ENCODE results near the gene ANKRD16.
"Not testable (repeated sequence)": the region's sequence is repeated elsewhere in the genome, so short reads cannot be mapped to it uniquely, and the experiment has no call there.

ANKRD16 gene

DNA sequence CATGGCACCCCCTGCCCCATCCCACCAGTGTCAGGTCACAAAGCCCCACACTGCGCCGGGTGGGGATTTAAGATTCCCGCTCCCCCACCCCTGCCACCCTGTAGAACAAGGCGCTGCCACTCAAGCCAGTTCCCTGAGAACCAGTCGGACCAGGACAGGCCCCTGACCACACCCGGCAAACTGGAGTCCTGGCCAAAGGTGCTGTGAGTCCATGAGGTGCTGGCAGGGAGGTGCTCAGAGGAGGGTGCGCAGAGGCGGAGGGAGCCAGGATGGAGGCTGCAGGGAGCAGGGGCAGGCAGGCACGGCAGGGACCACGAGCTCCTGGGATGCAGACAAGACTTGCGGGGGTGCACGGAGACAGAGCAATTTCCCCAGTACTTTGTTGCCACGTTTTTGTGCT, 56.7 kb downstream of the ANKRD16 start:
- no peak for DNase-seq

DNA sequence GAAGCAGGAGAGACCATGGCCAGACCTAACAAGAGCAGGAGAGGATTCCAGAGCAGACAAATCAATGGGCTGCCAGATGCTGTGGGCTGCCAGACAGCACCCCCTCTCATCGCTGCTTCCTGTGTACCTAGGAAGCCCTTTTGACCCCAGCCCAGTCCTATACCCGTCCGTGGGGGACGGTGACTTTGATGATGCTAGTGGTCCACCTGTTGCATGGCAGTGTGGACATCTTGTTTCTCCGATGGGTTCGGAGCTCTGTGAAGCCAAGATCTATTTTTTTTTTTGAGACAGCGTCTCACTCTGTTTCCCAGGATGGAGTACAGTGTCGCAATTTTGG, 58.3 kb downstream of the ANKRD16 start:
- no peak for DNase-seq

GRCh38 chr10:5830629-5831445, 58.9 kb downstream of the ANKRD16 start:
- DNase-seq = no peak

DNA sequence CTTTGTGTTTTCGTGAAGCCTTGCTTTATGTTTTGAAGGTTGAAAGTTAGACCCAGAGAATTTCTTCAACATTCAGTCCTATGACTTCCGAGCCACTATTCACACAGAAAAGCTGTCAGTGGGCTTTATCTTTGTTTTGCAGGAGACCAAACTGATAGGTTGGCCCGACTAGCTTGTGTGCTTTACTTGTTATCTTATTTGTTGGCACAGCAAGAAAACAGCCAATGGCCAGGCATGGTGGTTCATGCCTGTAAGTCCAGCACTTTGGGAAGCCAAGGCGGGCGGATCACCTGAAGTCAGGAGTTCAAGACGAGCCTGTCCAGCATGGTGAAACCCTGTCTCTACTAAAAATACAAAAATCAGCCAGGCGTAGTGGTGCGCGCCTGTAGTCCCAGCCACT, 60.4 kb downstream of the ANKRD16 start:
- no peak for DNase-seq

DNA sequence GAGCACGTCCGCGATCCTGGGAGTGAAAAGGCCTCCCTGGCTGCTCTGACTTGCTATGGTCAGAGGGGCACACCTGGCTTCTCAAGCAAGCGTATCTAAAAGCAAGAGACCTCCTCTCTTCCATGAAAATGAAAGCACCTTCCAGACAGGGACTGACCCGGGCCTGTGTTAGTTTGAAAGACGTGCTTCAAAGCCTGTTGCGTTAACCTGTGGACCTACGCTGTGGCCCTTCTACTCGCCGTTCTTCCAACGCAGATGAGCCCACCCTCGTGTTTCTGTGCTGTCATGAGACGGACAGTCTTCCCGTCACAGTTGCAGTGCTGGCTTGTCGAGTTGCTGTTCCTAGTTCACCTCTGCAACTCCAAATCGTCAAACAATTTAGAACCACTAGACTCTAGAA, 61.0 kb downstream of the ANKRD16 start:
- DNase-seq = no peak

DNA sequence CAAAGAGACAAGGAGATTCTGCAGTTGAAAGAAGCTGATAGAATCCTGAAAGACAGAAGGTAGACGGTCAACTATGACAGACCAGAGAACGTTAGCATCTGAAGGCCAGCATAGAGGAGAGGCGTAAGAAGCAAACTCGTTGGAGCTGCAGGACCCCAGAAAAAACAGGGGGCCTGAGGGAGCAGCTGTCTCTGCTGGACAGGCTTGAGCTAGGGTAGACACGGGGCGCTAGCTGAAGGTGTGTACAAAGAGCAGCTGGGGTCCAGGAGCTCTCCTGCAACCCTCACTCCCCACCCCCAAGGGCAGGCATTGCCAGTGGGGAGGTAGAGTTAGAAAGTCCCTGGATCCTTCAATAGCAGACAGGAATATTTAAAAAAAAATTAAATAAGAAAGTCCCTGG, 61.9 kb downstream of the ANKRD16 start:
- DNase-seq = no peak

DNA sequence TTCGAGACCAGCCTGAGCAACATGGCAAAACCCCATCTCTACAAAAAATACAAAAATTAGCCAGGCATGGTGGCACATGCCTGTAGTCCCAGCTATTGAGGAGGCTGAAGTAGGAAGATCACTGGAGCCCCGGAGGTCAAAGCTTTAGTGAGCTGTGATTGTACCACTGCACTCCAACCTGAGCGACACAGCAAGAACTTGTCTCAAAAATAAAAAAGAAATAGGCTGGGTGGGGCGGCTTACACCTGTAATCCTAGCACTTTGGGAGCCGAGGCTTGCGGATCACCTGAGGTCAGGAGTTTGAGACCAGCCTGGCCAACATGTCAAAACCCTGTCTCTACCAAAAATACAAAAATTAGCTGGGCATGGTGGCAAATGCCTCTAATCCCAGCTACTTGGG, 63.2 kb downstream of the ANKRD16 start:
- DNase-seq = not testable (repeated sequence)

GRCh38 chr10:5818894-5819293, 70.8 kb downstream of the ANKRD16 start:
- DNase-seq = no peak

DNA sequence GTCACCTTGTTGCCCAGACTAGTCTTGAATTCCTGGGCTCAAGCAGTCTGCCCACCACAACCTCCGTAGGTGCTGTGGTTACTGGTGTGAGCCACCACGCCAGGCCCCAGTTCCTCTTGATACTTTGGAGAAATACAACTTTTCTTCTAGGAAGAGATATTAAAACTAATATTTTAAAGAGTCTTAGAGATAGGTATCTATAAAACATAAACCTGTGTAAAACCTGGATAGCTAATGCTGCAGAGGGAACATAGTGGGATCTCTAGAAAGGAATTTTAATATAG, 71.7 kb downstream of the ANKRD16 start:
- DNase-seq = no peak

DNA sequence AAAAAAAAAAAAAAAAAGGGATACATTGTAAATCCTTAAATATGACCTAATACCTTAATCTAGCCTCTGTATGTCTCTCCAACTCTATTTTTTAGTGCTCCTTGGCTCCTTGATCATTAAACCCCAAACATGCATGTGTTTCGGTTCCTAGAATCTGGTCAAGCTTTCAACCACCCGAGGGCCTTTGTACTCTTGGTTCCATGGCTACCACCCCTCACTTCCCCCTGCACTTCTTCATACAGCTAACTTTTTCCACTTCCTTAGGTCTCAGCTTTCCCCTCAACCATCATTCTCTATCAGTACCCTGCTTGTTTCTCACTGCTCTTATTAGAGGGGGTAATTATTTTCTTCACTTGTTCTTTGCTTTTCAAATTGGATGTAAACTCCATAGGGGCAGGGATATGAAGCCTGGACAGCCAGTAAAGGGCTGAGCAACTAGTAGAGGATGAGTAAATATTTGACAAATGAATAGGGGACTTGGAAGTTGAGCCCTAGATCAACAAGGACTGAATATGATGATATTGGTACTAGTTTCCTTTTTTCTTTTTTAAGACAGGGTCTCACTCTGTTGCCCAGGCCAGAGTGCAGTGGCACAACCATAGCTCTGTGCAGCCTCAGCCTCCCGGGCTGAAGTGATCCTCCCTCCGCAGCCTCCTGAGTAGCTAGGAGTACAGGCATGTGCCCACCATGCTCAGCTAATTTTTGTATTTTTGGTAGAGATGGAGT, 72.2 kb downstream of the ANKRD16 start:
- DNase-seq = no peak

GRCh38 chr10:5816170-5816569, 73.5 kb downstream of the ANKRD16 start:
- no peak for DNase-seq

DNA sequence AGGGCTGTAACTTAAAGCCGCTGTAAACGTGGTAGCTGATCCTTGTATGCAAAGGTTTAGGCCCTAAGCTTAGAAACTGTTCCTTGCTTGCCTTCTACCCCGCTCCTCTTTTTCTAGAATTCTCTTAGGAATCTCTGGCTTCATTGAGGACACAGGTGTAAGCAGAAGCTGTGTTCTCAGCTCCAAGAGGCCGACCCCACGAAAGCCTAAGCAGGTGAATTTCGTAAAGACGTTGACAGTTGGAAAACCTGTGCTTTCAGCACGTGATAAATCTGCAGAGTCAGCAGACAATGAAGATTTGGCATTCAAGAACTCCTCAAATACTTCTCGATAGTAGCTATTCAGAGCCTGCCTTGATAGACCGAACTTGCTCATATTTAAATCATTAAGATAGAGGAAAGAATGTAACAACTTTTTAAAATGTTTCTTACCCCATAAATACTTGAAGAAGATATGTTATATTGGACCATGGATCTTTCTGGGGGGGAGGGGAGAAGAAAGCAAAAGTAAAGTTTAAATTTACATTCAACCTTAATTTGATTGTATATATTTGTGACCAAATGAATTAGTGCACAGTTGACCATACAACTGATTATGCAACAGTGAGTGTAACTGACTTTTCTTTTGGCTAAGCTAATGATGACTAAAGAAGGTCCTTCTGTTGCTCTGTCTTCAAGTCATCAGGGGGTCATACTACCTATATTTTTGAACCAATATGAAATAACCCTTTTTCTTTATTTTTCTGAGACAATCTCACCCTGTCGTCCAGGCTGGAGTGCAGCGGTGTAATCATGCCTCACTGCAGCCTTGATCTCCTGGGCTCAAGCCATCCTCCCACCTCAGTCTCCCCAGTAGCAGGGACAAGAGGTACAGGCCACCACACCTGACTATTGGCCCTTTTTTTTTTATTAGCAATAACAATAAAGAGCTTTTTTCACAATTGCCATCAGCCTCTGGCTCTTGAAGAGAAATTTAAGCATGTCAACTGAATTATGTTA, 75.3 kb downstream of the ANKRD16 start:
- DNase-seq = peak in 1 of 3 experiments; percentile 77

GRCh38 chr10:5813341-5814109, 76.2 kb downstream of the ANKRD16 start, which contains the start of gene GDI2:
TSS of gene GDI2 (minus strand) at chr10:5813434. CDS start at chr10:5813258, 176 bp downstream.
- peak; percentile 91 to 96 (median 93) for DNase-seq

- DNase-seq = no peak
These were observed 76.7 kb downstream of the ANKRD16 start for GRCh38 chr10:5813091-5813340.

DNA sequence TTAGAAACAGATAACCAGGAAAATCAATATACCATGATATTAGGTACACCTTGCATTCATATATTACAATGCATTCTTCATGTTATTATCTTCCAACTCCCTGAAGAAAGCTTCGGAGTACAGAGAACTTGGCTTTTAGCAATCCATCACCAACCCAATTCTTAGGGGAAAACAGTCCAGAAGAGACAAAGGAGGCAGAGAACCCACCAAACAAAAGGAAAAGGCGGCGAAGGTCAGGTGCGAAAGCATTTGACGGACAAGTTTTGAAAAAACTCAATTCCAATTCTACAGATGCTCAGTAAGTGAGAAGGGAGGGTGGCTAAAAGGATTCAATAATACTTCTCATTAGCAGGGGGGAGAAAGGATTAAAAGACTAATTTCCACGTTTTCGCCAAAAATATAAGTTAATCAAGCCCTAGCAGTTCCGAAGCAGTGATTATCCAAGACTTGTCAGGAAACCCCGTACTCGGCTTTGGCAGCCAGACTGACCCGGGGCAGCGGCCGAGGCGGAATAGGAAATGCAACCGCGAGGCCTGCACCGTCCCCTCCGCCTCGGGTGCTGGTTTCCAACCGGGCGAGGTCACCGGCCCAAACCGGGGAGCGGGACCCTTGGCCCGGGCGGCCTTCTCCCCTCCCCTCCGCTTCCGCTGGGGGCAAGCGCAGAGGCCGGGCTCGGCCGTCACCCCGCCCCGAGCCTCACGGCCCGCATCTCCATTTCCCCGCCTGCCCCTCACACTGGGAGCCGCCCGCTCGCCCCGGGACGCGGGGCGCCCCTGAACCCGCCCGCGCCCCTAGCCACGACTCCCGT, 77.2 kb downstream of the ANKRD16 start:
- DNase-seq = peak; percentile 11 to 67 (median 67)

Measured in NCI-H1417 (cell line).